DND-41 (cell line): ENCODE measurements around the gene LRPPRC.

Experiments used
- ATAC-seq: fragments of 200-7000 bp; cut with Tn5 transposase; 3 replicates; pipeline ENCODE4 v1.9.1; 2021; ENCODE audit warnings: low read depth; ENCODE audit not compliant: insufficient read depth
- DNase-seq: peaks from one replicate; pipeline ENCODE4 v3.0.0-alpha.2; 2020
- H2AFZ ChIP-seq: 2 replicates; pipeline ENCODE4 v1.6.0; 2012; ENCODE audit warnings: low read depth, low read length
- H3K27ac ChIP-seq: 2 replicates; pipeline ENCODE4 v1.5.1; 2012; ENCODE audit warnings: low read length, inconsistent platforms
- H3K27me3 ChIP-seq: fragments of 200-600 bp; sonication (generic); 2 replicates; pipeline ENCODE4 v1.6.0; 2012; ENCODE audit warnings: low read length, mild to moderate bottlenecking, inconsistent platforms; ENCODE audit not compliant: insufficient read depth, poor library complexity
- H3K36me3 ChIP-seq: 2 replicates; pipeline ENCODE4 v1.5.1; 2012; ENCODE audit warnings: low read length, inconsistent platforms; ENCODE audit not compliant: insufficient read depth
- H3K4me1 ChIP-seq: 2 replicates; pipeline ENCODE4 v1.5.1; 2012; ENCODE audit warnings: mild to moderate bottlenecking, low read length; ENCODE audit not compliant: insufficient read depth
- H3K4me2 ChIP-seq: 2 replicates; pipeline ENCODE4 v1.6.0; 2012; ENCODE audit warnings: mild to moderate bottlenecking, moderate library complexity, low read length, inconsistent platforms; ENCODE audit not compliant: insufficient read depth
- H3K4me3 ChIP-seq, 2 experiments: fragments of 200-600 bp in 1 of 2; shearing (Covaris generic) in 1 of 2; 2 replicates each; pipeline ENCODE4 v1.5.1; 2012 to 2016; ENCODE audit warnings: inconsistent platforms in 2 of 2, low read length in 2 of 2, mild to moderate bottlenecking in 2 of 2, low read depth in 1 of 2, moderate library complexity in 1 of 2
- H3K79me2 ChIP-seq: 2 replicates; pipeline ENCODE4 v1.6.0; 2012; ENCODE audit warnings: low read length, inconsistent platforms; ENCODE audit not compliant: insufficient read depth
- H3K9ac ChIP-seq: 2 replicates; pipeline ENCODE4 v1.6.0; 2012; ENCODE audit warnings: low read depth, mild to moderate bottlenecking, inconsistent platforms, low read length, moderate library complexity
- H3K9me3 ChIP-seq: 2 replicates; pipeline ENCODE4 v1.5.1; 2012; ENCODE audit warnings: low read length, moderate library complexity, mild to moderate bottlenecking, inconsistent platforms; ENCODE audit not compliant: insufficient read depth, severe bottlenecking
- H4K20me1 ChIP-seq: 2 replicates; pipeline ENCODE4 v1.6.0; 2012; ENCODE audit warnings: low read length; ENCODE audit not compliant: insufficient read depth
- CTCF ChIP-seq: IDR thresholded peaks from 2 replicates; pipeline ENCODE4 v1.5.1; 2012; ENCODE audit warnings: borderline replicate concordance, low read length, moderate library complexity, mild to moderate bottlenecking; ENCODE audit not compliant: poor library complexity, severe bottlenecking; ENCODE audit errors: extremely low read depth
- EZH2 ChIP-seq: IDR thresholded peaks from 3 replicates; pipeline ENCODE4 v1.6.1; 2012; ENCODE audit warnings: borderline replicate concordance, low read depth, mild to moderate bottlenecking, moderate library complexity, low read length, inconsistent platforms; ENCODE audit not compliant: severe bottlenecking

The LRPPRC gene

GRCh38 chr2:43937269-43937820 is 58.4 kb downstream of the LRPPRC start:
- Histone ChIP-seq H3K27ac (no peak overlapping the region), H3K79me2 (peaks cover 4% of the 10 kb centered on the region; the same call in 1 of the 2 replicates), H3K36me3 (peaks cover 67% of the 10 kb centered on the region), H3K4me1 (no peaks in the 10 kb centered on the region), H2AFZ (no peak overlapping the region), H3K4me2 (no peak overlapping the region), H3K4me3 (no peak overlapping the region), H4K20me1 (no peaks in the 10 kb centered on the region), H3K9me3 (no peaks in the 10 kb centered on the region), H3K9ac (no peak overlapping the region), H3K27me3 (no peaks in the 10 kb centered on the region)
- no peak for TF ChIP-seq CTCF
- TF ChIP-seq EZH2, result no peak
- ATAC-seq (no peak), DNase-seq (no peak)

DNA sequence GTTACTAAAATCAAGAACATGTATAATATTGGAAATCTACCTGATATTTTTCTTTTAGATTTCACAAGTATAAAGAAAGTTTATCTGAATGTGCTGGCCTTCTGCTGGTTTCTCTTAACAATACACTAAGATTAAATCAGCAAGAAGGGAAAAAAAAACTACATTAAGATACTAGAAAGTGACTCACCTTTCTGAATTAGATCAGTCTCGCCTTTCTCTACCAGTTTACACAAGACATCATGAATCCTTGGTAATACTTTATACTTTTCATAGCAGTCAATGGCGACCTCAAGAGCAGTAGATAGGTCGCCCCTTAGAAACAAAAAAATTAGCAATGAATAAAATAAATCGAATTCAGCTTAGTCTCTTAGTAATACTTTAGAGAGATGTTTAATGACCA is 61.2 kb downstream of the LRPPRC start:
- Histone ChIP-seq H3K36me3 (peaks cover 73% of the 10 kb centered on the region), H3K9me3 (no peaks in the 10 kb centered on the region), H2AFZ (no peak overlapping the region), H3K4me2 (no peak overlapping the region), H3K4me1 (no peaks in the 10 kb centered on the region), H3K9ac (no peak overlapping the region), H3K27me3 (no peaks in the 10 kb centered on the region), H3K4me3 (no peak overlapping the region), H4K20me1 (no peaks in the 10 kb centered on the region), H3K79me2 (peaks cover 4% of the 10 kb centered on the region; the same call in 1 of the 2 replicates), H3K27ac (no peak overlapping the region)
- TF ChIP-seq EZH2 (no peak), CTCF (no peak)
- DNase-seq (no peak), ATAC-seq (no peak)

- Histone ChIP-seq H3K9ac (no peak overlapping the region), H3K27me3 (no peaks in the 10 kb centered on the region), H3K27ac (no peak overlapping the region), H3K79me2 (no peaks in the 10 kb centered on the region), H4K20me1 (no peaks in the 10 kb centered on the region), H3K4me2 (no peak overlapping the region), H3K4me1 (no peaks in the 10 kb centered on the region), H3K36me3 (peaks cover 81% of the 10 kb centered on the region), H2AFZ (no peak overlapping the region), H3K9me3 (no peaks in the 10 kb centered on the region), H3K4me3 (no peak overlapping the region)
- DNase-seq (no peak), ATAC-seq (no peak)
- TF ChIP-seq CTCF, result no peak
- no peak for TF ChIP-seq EZH2
These were observed 64.5 kb downstream of the LRPPRC start for GRCh38 chr2:43931293-43931692.
